ENCODE data around the gene TATDN3.
"Not testable (repeated sequence)": the region's sequence is repeated elsewhere in the genome, so short reads cannot be mapped to it uniquely, and the experiment has no call there.

TATDN3 gene, protein sequence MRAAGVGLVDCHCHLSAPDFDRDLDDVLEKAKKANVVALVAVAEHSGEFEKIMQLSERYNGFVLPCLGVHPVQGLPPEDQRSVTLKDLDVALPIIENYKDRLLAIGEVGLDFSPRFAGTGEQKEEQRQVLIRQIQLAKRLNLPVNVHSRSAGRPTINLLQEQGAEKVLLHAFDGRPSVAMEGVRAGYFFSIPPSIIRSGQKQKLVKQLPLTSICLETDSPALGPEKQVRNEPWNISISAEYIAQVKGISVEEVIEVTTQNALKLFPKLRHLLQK

DNA sequence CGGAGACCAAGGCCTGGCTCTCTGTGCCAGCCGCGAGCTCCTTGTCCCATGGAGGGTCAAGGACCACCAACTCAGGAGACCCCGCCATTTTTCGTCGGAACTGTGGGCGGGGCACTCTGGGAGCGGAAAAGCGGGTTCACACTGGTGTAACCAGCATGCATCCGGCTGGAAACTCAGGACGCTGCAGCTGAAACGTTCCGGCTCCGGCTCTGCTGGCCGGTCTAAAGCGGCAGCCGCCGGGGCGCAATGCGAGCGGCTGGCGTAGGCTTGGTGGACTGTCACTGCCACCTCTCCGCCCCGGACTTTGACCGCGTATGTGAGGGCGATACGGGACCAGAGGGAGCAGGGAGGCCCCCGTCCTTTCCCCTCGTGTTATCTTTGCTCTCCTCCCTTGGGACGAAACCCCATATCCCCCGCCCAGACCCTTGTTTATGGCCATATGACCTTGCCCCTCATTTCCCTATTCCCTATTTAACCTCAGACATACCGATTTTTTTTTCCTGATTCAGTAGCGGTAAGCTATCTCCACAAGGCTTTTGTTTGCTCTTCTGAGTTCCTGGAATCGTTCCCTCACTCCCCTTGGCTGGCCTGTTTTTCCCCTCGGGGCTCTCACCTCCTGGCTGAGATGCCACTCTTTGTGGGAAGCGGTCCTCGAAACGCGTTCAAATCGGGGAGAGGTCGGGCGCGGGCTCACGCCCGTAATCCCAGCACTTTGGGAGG is at the start of gene TATDN3, which contains the start of gene NSL1:
Gene TATDN3 (plus strand): TSS at position 219 of the 720 bp plus-strand sequence. CDS start 28 bp downstream, at position 247.
Gene NSL1 (minus strand): TSS at position 102 of the 720 bp plus-strand sequence. CDS start 14 bp downstream, at position 88.
- peak; percentile 95 for DNase-seq

DNA sequence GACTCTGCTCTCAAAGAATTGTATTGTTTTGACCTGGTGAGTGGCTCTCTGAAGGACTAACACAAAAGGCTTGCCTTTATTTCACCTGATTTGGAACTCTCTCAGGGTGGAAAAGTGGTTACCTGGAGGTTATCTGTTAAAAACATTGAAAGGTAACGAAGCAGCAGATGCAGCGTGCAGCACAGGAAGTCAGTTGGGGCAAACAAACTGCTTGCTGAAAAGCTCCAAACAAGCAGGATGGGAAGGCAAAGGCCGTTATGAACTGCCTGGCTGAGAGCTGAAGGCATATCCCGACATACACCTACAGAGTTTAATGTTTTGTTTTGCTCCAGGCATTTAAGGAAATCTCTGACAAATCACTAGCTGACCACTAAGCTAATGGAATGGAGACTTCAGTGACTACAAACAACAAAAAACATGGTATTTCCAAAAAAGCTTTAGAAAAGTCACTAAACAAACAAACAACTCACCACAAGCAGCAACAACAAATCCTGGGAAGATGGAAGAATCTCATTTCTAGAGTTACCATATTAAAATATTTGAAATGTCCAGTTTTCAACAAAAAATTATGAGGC is 47.7 kb upstream of the TATDN3 start:
- DNase-seq: no peak

DNA sequence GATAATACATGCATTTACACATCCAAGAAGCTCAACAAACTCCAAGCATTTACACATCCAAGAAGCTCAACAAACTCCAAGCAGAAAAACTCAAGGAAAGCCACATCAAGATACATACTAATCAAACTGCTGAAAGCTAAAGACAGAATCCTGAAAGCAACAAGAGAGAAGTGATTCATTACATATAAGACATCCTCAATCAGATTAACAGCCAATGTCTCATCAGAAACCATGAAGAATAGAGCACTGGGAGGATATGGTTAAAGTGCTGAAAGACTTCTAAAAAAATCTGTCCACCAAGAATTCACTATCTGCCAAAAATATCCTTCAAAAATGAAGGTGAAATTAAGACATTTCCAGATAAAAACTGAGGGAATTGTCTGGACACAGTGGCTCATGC is 46.4 kb upstream of the TATDN3 start:
- no peak for DNase-seq

DNA sequence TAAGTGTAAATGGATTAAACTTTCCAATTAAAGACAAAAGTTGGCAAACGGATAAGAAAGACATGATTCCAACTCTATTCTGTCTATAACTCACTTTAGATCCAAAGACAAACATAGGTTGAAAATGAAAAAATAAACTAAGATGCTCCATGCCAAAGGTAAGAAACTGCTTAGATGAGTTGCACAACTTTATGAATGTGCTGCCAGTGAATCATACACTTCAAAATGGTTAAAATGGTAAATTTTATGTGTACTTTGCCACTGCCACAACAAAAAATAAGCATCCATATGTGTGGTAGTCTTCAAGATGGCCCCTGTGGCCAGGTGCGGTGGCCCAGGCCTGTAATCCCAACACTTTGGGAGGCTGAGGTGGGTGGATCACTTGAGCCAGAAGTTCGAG is 45.1 kb upstream of the TATDN3 start:
- DNase-seq: no peak

DNA sequence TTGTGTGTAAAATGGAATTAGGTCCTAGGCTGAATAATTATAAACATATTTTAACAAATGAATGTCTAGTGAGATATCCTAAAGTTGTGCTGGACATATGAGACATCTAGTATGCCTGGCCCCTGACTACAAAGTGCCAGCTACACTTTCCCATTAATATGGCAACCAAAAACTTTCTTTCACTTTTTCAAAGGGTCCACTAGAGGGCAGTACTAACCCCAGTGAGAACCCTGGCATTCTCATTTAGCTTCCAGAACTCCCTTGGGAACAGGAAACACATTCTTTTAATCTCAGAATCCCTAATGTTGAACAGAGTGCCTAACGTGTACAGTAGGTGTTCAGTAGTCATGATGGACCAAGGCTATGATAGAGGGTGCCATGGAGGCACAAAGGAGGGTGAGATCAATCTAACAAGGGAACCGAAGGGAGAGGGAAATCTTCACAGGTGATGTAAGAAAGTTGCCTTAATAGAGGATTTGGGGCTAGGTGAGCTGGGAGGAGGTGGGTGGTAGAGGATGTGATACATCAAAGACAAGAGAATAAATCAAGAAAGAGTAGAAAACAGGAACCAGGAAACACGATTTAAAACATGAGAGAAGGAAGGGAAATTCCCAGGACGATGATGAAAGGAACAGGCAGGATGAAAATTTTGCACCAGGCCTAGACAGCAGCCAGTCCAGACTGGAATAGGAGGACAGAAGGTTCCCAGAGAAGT is 41.7 kb upstream of the TATDN3 start:
- peak; percentile 26 for DNase-seq

DNA sequence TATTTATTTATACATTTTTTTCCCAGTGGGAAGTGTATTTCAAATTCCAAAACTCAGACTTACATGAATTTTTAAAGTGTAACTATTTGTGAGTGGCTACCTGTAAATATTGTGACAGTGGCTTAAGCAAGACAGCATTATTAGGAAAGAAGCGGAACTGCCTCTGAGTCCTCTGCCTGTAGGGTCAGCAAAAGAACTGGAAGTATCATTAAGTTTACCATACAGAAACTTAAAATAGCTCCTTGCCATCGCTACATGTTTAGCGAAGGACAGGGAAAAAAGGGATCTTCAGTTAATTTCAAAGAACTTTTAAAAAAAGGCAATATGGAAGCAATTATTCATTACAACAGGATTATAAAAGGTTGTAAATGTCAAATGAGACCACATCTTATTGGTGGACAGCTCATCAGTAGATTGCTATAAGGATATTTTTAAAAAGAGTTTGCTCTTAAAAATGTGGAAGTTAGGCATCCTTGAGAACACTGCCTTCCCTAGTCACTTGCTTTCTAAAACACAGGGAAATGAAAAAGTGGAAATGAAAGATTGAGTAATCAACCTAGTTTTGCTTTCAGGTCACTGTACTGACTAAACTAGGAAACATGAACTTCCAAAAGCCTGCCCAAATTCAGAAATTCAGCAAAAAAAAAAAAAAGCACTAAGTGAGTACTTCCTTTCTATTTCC is 39.3 kb upstream of the TATDN3 start:
- DNase-seq: no peak

DNA sequence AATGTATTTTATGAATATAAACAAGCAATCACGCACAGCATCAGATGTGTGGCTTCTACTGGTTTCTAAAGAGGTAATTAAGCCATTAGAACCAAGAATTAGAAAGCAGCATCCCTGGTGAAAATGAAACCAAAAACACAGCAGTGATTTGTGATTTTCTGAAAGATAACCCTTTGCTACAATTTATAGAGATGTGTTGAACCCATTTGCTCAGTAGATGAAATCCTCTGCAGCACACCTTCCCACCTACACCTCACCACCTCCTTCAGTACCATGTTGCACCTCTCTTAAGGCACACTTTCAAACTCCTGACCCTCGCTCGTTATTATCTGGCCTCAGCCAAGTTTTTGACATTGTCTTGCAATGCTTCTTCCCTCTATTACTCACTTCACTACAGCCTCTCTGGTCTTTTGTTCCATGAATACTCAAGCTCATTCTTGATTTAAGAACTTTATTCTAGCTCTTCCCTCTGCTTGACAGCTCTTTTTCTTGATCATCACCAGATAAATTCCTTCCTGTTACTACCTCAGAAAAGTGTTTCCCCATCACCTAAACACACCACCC is 38.7 kb upstream of the TATDN3 start:
- DNase-seq: no peak

DNA sequence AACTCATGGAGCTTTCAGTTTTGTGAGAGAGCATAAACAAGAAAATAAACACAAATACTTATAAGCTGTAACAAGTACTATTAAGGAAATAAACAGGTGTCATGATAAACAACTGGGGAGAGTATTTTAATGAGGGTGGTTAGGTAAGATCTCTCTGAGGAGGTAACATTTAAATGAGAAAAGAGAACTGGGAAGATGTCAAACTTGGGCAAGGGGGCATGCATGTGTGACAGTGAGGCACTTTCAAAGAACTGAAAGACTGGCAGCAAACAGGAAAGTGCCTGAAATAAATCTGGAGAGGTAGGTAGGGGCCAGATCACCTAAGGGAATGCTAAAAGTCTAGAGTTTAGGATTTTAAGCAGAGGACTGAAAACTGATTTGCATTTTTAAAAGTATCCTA is 37.9 kb upstream of the TATDN3 start:
- DNase-seq: no peak

DNA sequence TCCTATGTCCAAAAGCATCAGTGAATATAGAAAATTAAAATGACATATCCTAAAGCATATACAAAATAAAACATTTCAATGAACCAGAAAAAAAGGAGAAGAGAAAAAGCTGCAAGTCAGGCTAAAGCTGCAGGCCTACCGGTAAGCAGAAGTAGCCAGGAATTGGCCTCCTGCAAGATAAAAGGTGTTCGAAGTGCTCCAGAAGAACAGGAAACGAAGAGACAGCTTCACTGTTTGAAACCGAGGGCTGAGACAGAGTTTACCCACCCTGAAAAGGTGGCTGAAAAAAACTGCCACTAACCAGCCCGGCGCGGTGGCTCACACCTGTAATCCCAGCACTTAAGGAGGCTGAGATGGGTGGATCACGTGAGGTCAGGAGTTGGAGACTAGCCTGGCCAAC is 37.5 kb upstream of the TATDN3 start:
- DNase-seq: no peak

DNA sequence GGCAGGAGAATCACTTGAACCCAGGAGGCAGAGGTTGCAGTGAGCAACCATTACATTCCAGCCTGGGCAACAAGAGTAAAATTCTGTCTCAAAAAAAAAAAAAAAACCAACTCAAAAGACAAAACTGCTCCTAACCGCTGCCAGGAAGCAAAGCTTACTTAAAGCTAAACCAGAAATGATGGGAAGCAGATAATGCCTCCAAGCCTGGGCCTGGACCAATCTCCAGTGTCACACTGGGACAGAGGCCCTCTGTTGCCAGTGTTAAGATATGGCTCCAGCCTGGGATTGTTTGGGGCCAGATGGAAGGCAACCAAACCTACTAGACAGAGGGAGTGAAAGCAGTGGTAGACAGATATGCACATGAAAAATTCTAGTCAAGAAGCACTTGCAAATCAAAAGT is 37.0 kb upstream of the TATDN3 start:
- no peak for DNase-seq

DNA sequence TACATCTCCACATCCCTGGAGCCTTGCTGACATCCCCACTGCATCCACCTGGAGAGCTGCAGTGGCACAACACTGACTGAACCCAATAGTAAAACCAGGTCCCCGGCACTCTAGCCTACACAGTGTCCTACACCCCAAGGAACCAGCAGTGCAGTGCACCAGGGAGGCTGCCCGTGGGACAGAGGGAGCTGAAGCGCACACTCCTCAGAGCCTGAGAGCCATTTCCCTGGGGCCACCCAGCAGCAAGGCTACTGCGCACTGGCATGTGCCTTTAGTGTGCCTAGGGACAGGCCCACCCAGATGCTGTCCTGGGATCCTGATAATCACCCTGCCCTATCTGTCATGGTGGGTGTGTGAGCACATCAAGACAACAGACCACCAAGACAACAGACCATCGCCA is 32.0 kb upstream of the TATDN3 start:
- DNase-seq: no peak

DNA sequence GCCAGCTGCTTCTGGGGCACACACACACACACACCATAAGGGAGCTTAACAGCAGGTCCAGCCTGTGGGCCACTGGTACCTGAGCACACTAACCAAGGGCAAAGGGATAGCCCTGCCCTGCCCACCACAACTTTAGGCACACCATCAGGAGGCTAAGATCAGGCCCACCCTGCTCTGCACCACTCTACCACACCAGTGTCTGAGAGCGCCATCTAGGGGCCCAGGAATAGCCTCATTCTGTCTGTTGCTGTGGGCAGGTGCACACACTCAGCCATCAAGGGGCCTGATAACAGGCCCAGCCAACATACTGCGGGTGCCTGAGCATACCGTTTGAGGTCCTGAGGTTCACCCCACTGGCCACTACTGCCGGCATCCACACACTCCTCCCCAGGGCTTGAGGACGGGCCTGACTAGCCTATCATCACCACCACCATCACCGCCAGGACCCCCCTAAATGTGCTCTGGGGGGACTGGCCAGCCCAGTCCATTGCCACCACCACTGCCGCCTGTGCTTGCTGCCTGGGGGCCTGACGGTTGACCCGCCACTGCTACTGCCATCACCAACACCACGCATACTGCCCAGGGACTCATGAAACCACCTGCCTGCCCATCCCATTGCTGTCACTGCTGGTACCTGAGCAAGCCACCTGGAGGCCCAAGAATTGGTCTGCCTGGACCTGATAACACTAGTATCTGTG is 31.4 kb upstream of the TATDN3 start:
- peak; percentile 49 for DNase-seq

DNA sequence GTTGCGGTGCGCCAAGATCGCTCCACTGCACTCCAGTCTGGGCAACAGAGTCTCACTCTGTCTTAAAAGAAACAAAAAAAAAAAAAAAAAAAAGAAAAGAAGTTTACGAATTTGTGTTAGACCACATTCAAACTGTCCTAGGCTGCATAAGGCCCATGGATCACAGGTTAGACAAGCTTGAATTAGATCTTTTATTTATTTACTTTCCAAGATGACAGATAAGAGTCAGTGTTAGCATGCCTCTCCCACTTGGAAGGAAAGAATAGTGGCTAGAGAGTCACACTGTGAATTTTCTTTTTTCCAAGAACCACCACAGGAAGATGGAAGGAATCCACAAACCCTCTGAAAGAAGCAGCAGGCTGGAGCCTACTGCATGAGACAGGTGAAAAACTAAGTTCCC is 29.5 kb upstream of the TATDN3 start:
- no peak for DNase-seq

DNA sequence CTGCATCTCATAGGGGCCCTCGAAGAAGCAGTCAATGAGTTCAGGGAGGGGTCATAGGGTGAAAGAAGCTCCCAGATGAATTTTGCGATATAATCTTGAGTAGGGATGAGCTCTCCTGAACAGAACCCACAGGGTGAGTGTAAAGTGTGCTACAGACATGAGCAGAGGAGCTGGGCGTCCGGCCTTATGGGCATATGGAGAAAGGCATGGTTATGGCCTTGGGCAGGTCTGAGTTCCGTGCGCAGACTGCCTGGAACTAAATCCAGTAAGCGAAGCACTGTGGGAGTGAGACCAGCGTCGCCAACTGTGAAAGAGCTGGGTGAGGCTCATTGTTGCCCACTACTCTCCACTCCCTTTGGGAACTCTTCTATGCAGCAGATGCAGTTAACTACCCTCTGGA is 28.9 kb upstream of the TATDN3 start:
- no peak for DNase-seq

DNA sequence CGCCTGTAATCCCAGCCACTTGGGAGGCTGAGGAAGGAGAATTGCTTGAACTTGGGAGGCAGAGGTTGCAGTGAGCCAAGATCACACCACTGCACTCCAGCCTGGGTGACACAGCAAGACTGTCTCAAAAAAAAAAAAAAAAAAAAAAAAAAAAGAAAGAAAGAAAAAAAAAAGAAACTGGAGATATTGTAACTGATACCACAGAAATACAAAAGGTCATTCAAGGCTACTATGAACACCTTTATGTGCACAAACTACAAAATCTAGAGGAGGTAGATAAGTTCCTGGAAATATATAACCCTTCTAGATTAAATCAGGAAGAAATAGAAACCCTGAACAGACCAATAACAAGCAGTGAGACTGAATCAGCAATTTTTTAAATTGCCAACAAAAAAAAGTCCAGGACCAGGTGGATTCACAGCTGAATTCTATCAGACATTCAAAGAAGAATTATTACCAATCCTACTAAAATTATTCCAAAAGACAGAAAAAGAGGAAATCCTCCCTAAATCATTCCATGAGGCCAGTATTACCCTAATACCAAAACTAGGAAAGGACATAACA is 26.9 kb upstream of the TATDN3 start:
- DNase-seq: not testable (repeated sequence)

DNA sequence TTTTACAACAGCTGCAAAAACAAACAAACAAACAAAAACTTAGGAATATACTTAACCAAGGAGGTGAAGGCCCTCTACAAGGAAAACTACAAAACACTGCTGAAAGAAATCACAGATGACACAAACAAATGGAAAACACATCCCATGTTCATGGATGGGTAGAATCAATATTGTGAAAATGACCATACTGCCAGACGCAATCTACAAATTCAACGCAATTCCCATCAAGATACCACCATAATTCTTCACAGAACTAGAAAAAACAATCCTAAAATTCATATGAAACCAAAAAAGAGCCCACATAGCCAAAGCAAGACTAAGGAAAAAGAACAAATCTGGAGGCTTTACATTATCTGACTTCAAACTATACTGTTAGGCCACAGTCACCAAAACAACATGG is 24.9 kb upstream of the TATDN3 start:
- DNase-seq: not testable (repeated sequence)

DNA sequence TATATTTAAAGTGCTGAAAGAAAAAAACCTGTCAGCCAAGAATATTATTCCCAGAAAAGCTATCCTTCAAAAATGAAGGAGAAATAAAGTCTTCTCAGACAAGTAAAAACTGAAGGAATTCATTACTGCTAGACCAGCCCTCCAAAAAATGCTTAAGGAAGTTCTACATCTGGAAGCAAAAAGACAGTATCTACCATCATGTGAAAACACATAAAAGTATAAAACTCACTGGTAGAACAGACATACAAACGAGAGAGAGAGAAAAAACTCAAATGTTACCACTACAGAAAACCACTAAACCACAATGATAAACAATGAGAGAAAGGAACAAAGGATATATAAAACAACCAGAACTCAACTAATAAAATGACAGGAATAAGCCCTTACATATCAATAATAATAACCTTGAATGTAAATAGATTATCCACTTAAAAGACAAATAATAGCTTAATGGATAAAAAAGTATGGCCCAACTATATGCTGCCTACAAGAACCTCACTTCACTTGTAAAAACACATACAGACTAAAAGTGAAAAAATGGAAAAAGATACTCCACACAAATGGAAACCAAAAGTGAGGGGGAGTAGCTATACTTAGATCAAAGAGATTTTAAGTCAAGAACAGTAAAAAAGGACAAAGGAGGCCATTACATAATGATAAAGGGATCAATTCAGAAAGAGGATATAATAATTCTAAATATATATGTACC is 22.1 kb upstream of the TATDN3 start:
- no peak for DNase-seq

DNA sequence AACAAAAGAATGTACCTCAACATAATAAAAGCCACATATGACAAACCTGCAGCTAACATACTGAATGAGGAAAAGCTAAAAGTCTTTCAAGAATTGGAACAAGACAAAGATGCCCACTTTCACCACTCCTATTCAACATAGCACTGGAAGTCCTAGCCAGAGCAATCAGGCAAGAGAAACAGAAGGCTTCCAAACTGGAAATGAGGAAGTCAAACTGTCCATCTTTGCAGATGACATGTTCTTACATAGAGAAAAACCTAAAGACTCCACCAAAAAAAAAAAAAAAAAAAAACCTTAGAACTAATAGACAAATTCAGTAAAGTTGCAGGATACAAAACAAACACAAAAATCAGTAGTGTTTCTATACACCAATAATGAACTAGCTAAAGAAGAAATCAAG is 20.4 kb upstream of the TATDN3 start:
- no peak for DNase-seq

DNA sequence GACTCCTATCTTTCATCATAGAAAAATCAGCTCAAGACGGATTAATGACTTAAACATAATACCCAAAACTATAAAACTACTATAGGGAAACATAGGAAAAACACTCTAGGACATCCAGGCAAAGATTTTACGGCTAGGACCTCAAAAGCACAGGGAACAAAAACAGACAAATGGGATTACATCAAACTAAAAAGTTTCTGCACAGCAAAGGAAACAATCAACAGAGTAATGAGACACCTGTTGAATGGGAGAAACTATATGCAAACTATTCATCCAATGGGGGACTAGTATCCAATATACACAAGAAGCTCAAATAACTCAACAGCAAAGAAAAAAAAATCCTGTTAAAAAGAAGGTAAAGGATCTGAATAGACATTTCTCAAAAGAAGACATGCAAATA is 18.7 kb upstream of the TATDN3 start:
- no peak for DNase-seq

DNA sequence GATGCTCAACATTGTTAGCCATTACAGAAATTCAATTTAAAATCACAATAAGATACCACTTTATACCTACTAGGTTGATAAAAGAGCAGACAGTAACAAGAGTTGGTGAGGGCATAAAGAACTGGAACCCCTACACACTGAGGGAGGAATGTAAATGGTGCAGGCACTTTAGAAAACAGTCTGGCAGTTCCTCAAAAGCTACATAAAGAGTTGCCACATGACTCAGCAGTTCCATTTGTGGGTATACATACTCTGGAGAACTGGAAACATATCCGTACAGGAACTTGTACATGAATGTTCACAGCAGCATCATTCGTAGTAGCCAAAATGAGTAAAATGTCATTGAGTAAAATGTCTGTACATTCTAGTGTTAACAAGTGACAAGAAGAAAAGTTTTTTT is 17.1 kb upstream of the TATDN3 start:
- DNase-seq: no peak

DNA sequence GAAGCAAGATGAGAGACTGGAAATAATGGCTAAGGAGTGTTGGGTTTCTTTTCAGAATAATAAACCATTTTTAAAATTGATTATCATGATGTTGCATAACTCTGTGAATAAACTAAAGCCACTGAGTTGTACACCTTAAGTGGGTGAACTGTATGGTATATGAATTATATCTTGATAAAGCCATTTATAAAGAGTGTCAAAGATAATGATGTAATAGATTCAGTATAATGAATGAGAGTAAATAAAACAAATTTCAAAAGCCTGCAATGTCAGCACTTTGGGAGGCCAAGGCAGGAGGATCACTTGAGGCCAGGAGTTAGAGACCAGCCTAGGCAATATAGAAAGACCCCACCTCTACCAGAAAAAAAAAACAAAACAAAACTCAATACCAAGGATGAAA is 16.5 kb upstream of the TATDN3 start:
- no peak for DNase-seq

Data from CD4-positive, alpha-beta T cell treated with Interleukin-21 for 1 hour (primary cell).